GM12872 (cell line): ENCODE measurements around the gene CPSF7.

Experiments
- TF ChIP-seq, protein P1 (sequence below): IDR thresholded peaks from 3 replicates; pipeline ENCODE4 v1.5.1; 2011; ENCODE audit warnings: low read depth, mild to moderate bottlenecking, low read length, moderate library complexity; ENCODE audit not compliant: insufficient read depth

The CPSF7 gene

DNA sequence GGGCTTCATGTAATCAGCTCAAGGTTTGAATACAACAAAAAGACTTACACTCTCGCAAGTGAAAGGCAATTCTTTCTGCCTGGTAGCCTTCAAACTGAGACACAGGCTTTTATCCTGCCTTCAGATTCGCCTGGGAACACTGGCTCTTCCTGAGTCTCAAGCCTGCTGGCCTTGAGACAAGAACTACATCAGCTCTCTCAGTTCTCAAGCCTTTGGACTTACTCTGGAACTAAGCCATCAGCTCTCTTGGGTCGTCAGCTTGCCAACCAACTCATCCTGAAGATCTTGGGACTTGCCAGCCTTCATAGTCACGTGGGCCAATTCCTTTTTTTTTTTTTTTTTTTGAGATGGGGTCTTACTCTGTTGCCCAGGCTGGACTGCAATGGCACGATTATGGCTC, 43.1 kb upstream of the CPSF7 start:
- TF ChIP-seq, protein P1, sequence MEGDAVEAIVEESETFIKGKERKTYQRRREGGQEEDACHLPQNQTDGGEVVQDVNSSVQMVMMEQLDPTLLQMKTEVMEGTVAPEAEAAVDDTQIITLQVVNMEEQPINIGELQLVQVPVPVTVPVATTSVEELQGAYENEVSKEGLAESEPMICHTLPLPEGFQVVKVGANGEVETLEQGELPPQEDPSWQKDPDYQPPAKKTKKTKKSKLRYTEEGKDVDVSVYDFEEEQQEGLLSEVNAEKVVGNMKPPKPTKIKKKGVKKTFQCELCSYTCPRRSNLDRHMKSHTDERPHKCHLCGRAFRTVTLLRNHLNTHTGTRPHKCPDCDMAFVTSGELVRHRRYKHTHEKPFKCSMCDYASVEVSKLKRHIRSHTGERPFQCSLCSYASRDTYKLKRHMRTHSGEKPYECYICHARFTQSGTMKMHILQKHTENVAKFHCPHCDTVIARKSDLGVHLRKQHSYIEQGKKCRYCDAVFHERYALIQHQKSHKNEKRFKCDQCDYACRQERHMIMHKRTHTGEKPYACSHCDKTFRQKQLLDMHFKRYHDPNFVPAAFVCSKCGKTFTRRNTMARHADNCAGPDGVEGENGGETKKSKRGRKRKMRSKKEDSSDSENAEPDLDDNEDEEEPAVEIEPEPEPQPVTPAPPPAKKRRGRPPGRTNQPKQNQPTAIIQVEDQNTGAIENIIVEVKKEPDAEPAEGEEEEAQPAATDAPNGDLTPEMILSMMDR = no peak

DNA sequence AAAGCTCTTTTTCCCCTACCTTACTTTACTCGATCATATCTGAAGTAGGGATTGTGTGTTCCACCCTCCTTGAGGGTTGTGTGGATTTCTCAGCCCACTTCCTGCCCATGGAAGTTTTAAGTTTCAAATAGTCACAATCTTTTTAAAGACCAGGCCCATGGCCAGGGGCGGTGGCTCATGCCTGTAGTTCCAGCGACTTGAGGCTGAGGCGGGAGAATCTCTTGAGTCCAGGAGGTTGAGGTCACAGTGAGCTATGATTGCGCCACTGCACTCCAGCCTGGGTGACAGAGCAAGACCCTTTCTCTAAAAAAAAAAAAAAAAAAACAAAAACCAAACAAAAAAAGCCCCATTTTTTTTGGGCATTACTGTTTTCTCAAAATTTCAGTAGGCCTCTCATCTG, 42.5 kb upstream of the CPSF7 start:
- TF ChIP-seq, protein P1 = no peak

DNA sequence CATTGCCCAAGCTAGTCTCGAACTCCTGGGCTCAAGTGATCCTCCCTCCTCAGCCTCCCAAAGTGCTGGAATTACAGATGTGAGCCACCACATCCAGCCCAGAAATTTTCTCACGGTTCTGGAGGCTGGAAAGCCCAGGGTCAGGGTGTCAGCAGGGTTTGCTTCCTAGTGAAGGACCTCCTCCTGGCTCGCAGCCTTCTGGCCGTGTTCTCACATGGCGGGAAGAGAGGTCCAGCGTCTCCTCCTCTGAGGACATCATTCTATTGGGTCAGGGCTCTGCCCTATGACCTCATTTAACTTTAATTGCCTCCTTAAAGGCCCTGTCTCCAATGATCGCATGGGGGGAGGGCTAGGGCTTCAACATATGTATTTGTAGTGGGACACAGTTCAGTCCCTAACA, 38.2 kb upstream of the CPSF7 start:
- TF ChIP-seq, protein P1 = no peak

DNA sequence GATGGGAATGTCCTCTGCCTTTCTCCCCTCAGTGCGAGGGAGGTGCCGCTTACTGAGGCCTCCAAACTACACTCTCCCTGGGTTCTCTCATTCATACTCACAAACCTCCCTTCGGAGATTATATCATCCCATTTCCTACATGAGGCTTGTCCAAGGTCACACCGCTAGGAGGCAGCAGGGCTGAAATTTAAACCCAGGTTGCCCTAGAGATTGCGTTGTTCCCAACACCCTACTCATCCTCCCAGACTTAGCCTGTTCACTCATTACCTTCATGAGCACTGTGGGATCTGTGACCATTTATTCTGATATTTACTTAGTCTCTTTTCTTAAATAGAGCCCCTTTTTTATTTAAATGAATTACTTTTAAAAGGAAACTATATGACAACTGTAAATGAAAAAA, 31.2 kb upstream of the CPSF7 start:
- TF ChIP-seq, protein P1 = no peak

DNA sequence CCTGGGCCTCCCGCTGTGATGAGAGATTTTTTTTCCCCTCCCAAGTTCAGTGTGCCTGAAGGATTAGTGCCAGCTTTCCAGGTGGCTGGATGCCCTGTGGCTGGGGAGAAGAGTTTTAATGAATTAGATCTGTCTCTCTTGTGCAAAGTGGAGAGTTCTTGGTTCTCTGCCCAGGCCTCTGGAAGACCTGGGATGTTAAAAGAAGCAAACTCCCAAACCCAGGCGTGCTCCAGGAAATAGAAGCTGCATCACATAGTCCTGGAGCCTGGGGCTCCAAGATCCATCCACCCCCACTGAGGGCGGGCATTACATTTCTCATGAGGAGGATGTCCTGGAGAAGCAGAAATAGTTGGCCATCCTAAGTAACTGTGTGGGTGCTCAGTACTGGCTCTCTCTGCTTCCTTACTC, 30.7 kb upstream of the CPSF7 start:
- TF ChIP-seq, protein P1 = no peak

DNA sequence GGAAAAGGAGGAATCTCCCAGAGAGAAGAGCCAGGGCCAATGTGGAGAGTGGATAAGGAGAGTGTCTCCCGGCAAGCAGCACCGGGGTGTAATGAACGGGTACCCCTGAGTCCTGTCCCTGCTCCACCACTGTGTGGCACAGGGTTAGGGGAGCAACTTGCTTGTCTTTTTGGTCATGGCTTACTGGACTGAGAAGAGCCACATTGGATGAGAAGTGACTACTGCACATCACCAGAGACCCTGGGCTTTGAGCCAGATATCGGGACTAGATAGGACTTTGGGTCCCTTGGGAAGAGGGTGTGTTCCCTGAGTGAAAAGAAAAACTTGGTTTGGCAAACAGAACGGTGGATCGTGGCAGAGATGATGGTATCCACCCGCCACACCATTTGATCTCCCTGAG, 24.7 kb upstream of the CPSF7 start:
- TF ChIP-seq, protein P1 = no peak

DNA sequence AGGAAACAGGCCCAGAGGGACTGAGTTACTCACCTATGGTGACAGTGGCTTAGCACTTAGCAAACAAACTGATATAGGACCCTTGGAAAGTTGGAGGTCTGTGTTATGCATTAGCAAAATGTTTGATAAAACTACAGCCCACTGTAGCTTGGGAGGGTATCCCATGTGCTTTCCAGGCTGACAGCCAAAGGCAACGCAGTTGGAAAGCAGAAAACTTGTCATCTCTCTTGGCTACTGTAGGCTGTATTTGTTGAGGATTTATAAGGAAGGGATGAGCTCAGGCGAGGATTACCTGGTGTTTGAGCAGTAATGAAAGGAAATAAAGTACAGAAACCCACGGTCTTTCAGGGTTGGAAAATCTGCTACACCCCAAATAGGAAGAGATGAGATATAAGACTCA, 23.9 kb upstream of the CPSF7 start:
- TF ChIP-seq, protein P1 = no peak

DNA sequence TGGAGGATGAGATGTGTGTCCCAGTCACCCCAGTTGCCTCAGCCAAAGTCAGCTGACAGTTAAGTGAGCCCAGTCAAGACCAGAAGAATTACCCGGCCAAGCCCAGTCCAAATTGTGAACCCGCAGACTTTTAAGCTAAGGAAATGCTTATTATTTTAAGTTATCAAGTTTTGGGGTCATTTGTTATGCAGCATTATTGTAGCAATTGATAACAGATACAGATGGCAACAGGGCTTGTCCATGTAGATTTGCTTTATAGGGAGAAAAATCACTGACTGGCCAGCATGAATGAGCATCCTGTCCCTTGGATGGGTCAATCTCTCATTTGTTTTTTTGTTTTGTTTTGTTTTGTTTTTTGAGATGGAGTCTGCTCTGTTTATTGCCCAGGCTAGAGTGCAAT, 23.1 kb upstream of the CPSF7 start:
- TF ChIP-seq, protein P1 = no peak
